ENCODE measurements around the gene EDARADD. TPM values are rescaled to one million over a fixed set of nuclear protein-coding genes. Genes with fewer than 3 reads are reported as not detected.

Gene EDARADD
- total RNA-seq, 1 experiment from 2014 or later, result 0.30 TPM

- no peaks in the 10 kb centered on the region for H3K79me2 ChIP-seq (ENCODE audit: insufficient read depth, low read length)
Measured at GRCh38 chr1:236395230-236395946, 1.3 kb downstream of the EDARADD start.

More at GRCh38 chr1:236395230-236395946, 1.3 kb downstream of the EDARADD start:
- Histone ChIP-seq H3K27me3 (ENCODE audit: insufficient read depth, low read length) (no peaks in the 10 kb centered on the region), H3K9ac (ENCODE audit: low read length) (no peak overlapping the region), H3K4me3 (replicated peaks in 1 of 2; ENCODE audit: low read depth in 1 of 2, low read length in 2 of 2) (no peak overlapping the region), H3K4me1 (ENCODE audit: control insufficient read depth in 1 of 2, insufficient read depth in 2 of 2, low read length in 2 of 2) (no peaks in the 10 kb centered on the region; a peak in 1 of 4 replicates), H3K9me2 (ENCODE audit: insufficient read depth) (no peaks in the 10 kb centered on the region), H3K9me3 (ENCODE audit: control insufficient read depth in 1 of 2, insufficient read depth in 1 of 2, low read depth in 1 of 2, low read length in 2 of 2) (no peaks in the 10 kb centered on the region), H3K27ac (ENCODE audit: low read depth, low read length) (no peak overlapping the region), H3K36me3 (ENCODE audit: control insufficient read depth in 1 of 2, insufficient read depth in 2 of 2, low read length in 2 of 2) (no peaks in the 10 kb centered on the region), H2AFZ (ENCODE audit: low read depth, low read length, poor library complexity, severe bottlenecking) (no peak overlapping the region), H3K4me2 (ENCODE audit: low read length) (no peak overlapping the region), H4K20me1 (ENCODE audit: insufficient read depth) (no peaks in the 10 kb centered on the region)
- POLR2A ChIA-PET, result no interaction called here
- no peak for ATAC-seq
- DNase-seq (ENCODE audit: low read depth, low spot score), result no peak
- intact Hi-C loops (cut with micrococcal nuclease), result no loop called here
- CTCF ChIA-PET, result no interaction called here
- RAD21 ChIA-PET (ENCODE audit: low non-redundant PET in 1 of 2, low total read pairs in 2 of 2, uncharacterized antibody in 2 of 2, unreplicated experiment in 2 of 2), result no interaction called here
- no TSS peak for BruUV-seq (replicated peaks)
- TF ChIP-seq EGR1 (IDR thresholded peaks at IDR 0.05; ENCODE audit: low read depth) (no peak), ZFX (IDR thresholded peaks at IDR 0.05) (no peak), CTCF (IDR thresholded peaks at IDR 0.05 in 2 of 3, conservative IDR thresholded peaks at IDR 0.05 in 1 of 3; ENCODE audit: borderline replicate concordance in 1 of 3, insufficient read depth in 1 of 3, low read depth in 2 of 3, low read length in 2 of 3) (no peak), FOSL1 (IDR thresholded peaks at IDR 0.05; ENCODE audit: low read depth) (no peak), CEBPB (IDR thresholded peaks at IDR 0.05; ENCODE audit: low read depth) (no peak), JUND (IDR thresholded peaks at IDR 0.05) (no peak), POLR2AphosphoS5 (IDR thresholded peaks at IDR 0.05; ENCODE audit: low read depth, low read length) (no peak), EZH2 (IDR thresholded peaks at IDR 0.05) (no peak), SIN3A (IDR thresholded peaks at IDR 0.05; ENCODE audit: low read depth) (no peak), TCF7L2 (IDR thresholded peaks at IDR 0.05; ENCODE audit: borderline replicate concordance, extremely low read depth, insufficient read depth, insufficient read length) (no peak), ZNF274 (IDR thresholded peaks at IDR 0.05; ENCODE audit: low read depth, low read length) (no peak), SP1 (IDR thresholded peaks at IDR 0.05; ENCODE audit: low read depth) (no peak)

Data from HCT116 (cell line).